Measurements from ENCODE around the gene CCL24.
A peak's percentile ranks its signal among the peaks of the same experiment; 100 is the strongest.
"Not testable (repeated sequence)": the region's sequence is repeated elsewhere in the genome, so short reads cannot be mapped to it uniquely, and the experiment has no call there.

Gene CCL24

GRCh38 chr7:75779516-75779915 lies 34.1 kb downstream of the CCL24 start:
- not testable (repeated sequence) for DNase-seq

- not testable (repeated sequence) for DNase-seq
Observed at GRCh38 chr7:75779035-75779434, 34.6 kb downstream of the CCL24 start.

- peak; percentile 20 for DNase-seq
Observed at GRCh38 chr7:75776295-75776971, 37.2 kb downstream of the CCL24 start.

GRCh38 chr7:75773958-75774357 lies 39.6 kb downstream of the CCL24 start:
- DNase-seq = not testable (repeated sequence)

- peak; percentile 78 for DNase-seq
Observed at GRCh38 chr7:75772081-75773077, 41.2 kb downstream of the CCL24 start, which contains the start of gene CCL26. Gene CCL26, minus strand, starts transcription at chr7:75772211. Its CDS starts 35 bp downstream, at chr7:75772176.

GRCh38 chr7:75771224-75771623 lies 42.4 kb downstream of the CCL24 start:
- peak; percentile 49 for DNase-seq

GRCh38 chr7:75762350-75762917 lies 51.2 kb downstream of the CCL24 start:
- peak; percentile 34 for DNase-seq

- DNase-seq = not testable (repeated sequence)
Observed at GRCh38 chr7:75761801-75762200, 51.8 kb downstream of the CCL24 start.

Data from NCI-H226 (cell line).